OCI-LY1 (cell line): ENCODE measurements around the gene TUBGCP4.

Experiments
- CTCF ChIP-seq: fragments of 200-600 bp; sonication (generic), shearing (Covaris generic); IDR thresholded peaks from 2 replicates; pipeline ENCODE4 v1.5.1; 2017; ENCODE audit warnings: mild to moderate bottlenecking, antibody characterized with exemption, low read length, moderate library complexity, mixed read lengths
- EZH2 ChIP-seq: fragments of 200-600 bp; sonication (generic), shearing (Covaris generic); IDR thresholded peaks from 2 replicates; pipeline ENCODE4 v1.8.0; 2017; ENCODE audit warnings: borderline replicate concordance, mixed run types, mild to moderate bottlenecking, antibody characterized with exemption, low read length, moderate library complexity, mixed read lengths

GRCh38 chr15:43383070-43383469, 12.2 kb downstream of the TUBGCP4 start:
- TF ChIP-seq CTCF (no peak), EZH2 (no peak)
